ENCODE data around the gene WTAP.
A peak's percentile ranks its signal among the peaks of the same experiment; 100 is the strongest.

DNA sequence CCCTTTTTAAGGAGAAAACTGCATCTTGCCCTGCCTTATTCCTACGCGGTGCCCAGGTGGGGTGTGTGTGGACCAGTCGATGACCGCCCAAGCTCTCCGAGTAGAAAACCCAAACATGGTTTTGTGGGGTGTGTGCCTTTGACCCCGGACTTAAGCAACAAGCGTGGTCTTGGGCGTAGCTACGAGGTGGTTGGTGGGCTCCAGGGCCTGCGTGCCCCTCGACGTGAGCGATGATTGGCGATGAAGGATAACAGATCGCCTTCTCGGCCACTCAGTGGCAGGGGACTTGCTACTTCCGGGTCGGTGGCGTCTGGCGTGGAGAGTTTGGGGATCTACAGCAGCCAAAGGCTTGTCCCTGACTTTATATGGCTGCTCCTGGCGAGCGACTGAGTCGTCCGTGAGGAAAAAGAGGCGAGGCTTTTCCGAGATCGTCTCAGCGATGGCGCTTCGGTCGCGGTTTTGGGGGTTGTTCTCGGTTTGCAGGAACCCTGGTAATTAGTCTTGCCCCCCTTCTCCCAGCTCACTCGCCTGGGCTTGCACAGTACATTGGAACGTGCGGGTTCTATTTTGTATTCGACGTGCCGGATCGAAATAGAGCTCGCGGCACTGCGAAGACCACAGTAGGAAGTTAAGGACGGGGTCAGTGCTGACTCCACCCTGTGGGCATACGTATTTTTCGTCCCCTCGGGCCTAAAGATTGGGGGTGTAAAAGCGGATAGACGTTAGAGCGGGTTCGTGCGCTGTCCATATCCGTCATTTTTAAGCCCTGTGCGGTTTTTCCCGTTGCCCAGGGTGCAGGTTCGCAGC is 63.0 kb downstream of the WTAP start, which contains the start of gene MRPL18:
- TF ChIP-seq RCOR1 (IDR thresholded peaks at IDR 0.05; ENCODE audit: insufficient replicate concordance, low read length) (no peak), SMC3 (IDR thresholded peaks at IDR 0.05; ENCODE audit: low read depth, low read length) (no peak), MXI1 (IDR thresholded peaks at IDR 0.05; ENCODE audit: borderline replicate concordance, low read depth, low read length) (peak; percentile 67; the same call in 1 of the 2 replicates), POLR2A (IDR thresholded peaks at IDR 0.05; ENCODE audit: low read depth, low read length) (peak; percentile 83), FOS (IDR thresholded peaks at IDR 0.05; ENCODE audit: low read depth, low read length) (0 out of 2 replicates have a peak, but pooled peaks have one; percentile 44), MAZ (IDR thresholded peaks at IDR 0.05; ENCODE audit: borderline replicate concordance, low read depth, low read length) (no peak), CEBPB (IDR thresholded peaks at IDR 0.05; ENCODE audit: low read depth, low read length) (peak; percentile 89), RAD21 (IDR thresholded peaks at IDR 0.05; ENCODE audit: low read length) (no peak), RFX5 (IDR thresholded peaks at IDR 0.05; ENCODE audit: low read depth, low read length) (no peak), CHD1 (IDR thresholded peaks at IDR 0.05; ENCODE audit: low read depth, low read length) (no peak), MAFK (IDR thresholded peaks at IDR 0.05; ENCODE audit: low read depth, low read length) (no peak)
- TF ChIP-seq, protein P1, sequence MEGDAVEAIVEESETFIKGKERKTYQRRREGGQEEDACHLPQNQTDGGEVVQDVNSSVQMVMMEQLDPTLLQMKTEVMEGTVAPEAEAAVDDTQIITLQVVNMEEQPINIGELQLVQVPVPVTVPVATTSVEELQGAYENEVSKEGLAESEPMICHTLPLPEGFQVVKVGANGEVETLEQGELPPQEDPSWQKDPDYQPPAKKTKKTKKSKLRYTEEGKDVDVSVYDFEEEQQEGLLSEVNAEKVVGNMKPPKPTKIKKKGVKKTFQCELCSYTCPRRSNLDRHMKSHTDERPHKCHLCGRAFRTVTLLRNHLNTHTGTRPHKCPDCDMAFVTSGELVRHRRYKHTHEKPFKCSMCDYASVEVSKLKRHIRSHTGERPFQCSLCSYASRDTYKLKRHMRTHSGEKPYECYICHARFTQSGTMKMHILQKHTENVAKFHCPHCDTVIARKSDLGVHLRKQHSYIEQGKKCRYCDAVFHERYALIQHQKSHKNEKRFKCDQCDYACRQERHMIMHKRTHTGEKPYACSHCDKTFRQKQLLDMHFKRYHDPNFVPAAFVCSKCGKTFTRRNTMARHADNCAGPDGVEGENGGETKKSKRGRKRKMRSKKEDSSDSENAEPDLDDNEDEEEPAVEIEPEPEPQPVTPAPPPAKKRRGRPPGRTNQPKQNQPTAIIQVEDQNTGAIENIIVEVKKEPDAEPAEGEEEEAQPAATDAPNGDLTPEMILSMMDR (conservative IDR thresholded peaks at IDR 0.05; ENCODE audit: low read depth, low read length) = no peak
- TF ChIP-seq, protein P2, sequence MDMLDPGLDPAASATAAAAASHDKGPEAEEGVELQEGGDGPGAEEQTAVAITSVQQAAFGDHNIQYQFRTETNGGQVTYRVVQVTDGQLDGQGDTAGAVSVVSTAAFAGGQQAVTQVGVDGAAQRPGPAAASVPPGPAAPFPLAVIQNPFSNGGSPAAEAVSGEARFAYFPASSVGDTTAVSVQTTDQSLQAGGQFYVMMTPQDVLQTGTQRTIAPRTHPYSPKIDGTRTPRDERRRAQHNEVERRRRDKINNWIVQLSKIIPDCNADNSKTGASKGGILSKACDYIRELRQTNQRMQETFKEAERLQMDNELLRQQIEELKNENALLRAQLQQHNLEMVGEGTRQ (IDR thresholded peaks at IDR 0.05; ENCODE audit: low read depth, low read length) = peak; percentile 62; the same call in 1 of the 2 replicates
- TF ChIP-seq, protein P3, sequence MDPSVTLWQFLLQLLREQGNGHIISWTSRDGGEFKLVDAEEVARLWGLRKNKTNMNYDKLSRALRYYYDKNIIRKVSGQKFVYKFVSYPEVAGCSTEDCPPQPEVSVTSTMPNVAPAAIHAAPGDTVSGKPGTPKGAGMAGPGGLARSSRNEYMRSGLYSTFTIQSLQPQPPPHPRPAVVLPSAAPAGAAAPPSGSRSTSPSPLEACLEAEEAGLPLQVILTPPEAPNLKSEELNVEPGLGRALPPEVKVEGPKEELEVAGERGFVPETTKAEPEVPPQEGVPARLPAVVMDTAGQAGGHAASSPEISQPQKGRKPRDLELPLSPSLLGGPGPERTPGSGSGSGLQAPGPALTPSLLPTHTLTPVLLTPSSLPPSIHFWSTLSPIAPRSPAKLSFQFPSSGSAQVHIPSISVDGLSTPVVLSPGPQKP (IDR thresholded peaks at IDR 0.05; ENCODE audit: borderline replicate concordance, low read depth, low read length) = no peak
